Mesenchymal stem cell (in vitro differentiated cells and primary cell): ENCODE results near the gene CHKB.

Source experiments
- DNase-seq: peaks from one replicate; pipeline ENCODE4 v3.0.0-alpha.2; 2013
- H2AFZ ChIP-seq: one replicate; pipeline ENCODE4 v1.6.1; 2013; ENCODE audit warnings: low read depth, mild to moderate bottlenecking, control low read depth, inconsistent platforms, low read length, moderate library complexity
- H2AK5ac ChIP-seq: 2 replicates; pipeline ENCODE4 v1.6.1; 2013; ENCODE audit warnings: low read length, moderate library complexity, mild to moderate bottlenecking, inconsistent platforms; ENCODE audit not compliant: severe bottlenecking
- H2BK120ac ChIP-seq: one replicate; pipeline ENCODE4 v1.6.1; 2013; ENCODE audit warnings: low read depth, mild to moderate bottlenecking, inconsistent platforms, low read length, moderate library complexity
- H2BK12ac ChIP-seq, 2 experiments: one replicate each; pipeline ENCODE4 v1.6.1; 2013; ENCODE audit warnings: inconsistent platforms in 2 of 2, low read length in 2 of 2, mild to moderate bottlenecking in 2 of 2, moderate library complexity in 2 of 2, control low read depth in 1 of 2
- H2BK15ac ChIP-seq: one replicate; pipeline ENCODE4 v1.6.1; 2013; ENCODE audit warnings: mild to moderate bottlenecking, low read depth, inconsistent platforms; ENCODE audit not compliant: poor library complexity, severe bottlenecking
- H2BK5ac ChIP-seq: 2 replicates; pipeline ENCODE4 v1.6.1; 2013; ENCODE audit warnings: low read depth, mild to moderate bottlenecking, low read length, control low read depth, inconsistent platforms; ENCODE audit not compliant: poor library complexity, severe bottlenecking
- H3K14ac ChIP-seq, 2 experiments: one replicate each; pipeline ENCODE4 v1.6.1; 2013; ENCODE audit warnings: inconsistent platforms in 2 of 2, low read length in 2 of 2, control low read depth in 1 of 2, mild to moderate bottlenecking in 1 of 2, moderate library complexity in 1 of 2
- H3K18ac ChIP-seq, 2 experiments: one replicate each; pipeline ENCODE4 v1.6.1; 2013; ENCODE audit warnings: inconsistent platforms in 2 of 2, low read length in 2 of 2, control low read depth in 1 of 2, low read depth in 1 of 2, mild to moderate bottlenecking in 1 of 2
- H3K23ac ChIP-seq, 2 experiments: one replicate each; pipeline ENCODE4 v1.6.1; 2013; ENCODE audit warnings: inconsistent platforms in 2 of 2, low read length in 2 of 2, mild to moderate bottlenecking in 2 of 2, moderate library complexity in 2 of 2, control low read depth in 1 of 2
- H3K27ac ChIP-seq: 2 replicates; pipeline ENCODE4 v1.5.1; 2013; ENCODE audit warnings: mild to moderate bottlenecking, moderate library complexity, low read length, control low read depth, inconsistent platforms; ENCODE audit not compliant: poor library complexity, severe bottlenecking
- H3K27me3 ChIP-seq, 2 experiments: 2 replicates each; pipeline versions ENCODE4 v1.6.1 to v1.7.0; 2013; ENCODE audit warnings: low read length in 2 of 2, mild to moderate bottlenecking in 2 of 2, moderate library complexity in 2 of 2, control low read depth in 1 of 2, inconsistent platforms in 1 of 2; ENCODE audit not compliant: control insufficient read depth in 1 of 2, insufficient read depth in 1 of 2
- H3K36me3 ChIP-seq, 2 experiments: 2 replicates each; pipeline versions ENCODE4 v1.6.1 to v1.7.0; 2013; ENCODE audit warnings: low read length in 2 of 2, control low read depth in 1 of 2, inconsistent platforms in 1 of 2, low read depth in 1 of 2, mild to moderate bottlenecking in 1 of 2; ENCODE audit not compliant: insufficient read depth in 2 of 2, control insufficient read depth in 1 of 2
- H3K4ac ChIP-seq, 2 experiments: one replicate each; pipeline ENCODE4 v1.6.1; 2013; ENCODE audit warnings: inconsistent platforms in 2 of 2, low read length in 2 of 2, mild to moderate bottlenecking in 2 of 2, moderate library complexity in 2 of 2, control low read depth in 1 of 2, low read depth in 1 of 2
- H3K4me1 ChIP-seq: 2 replicates; pipeline ENCODE4 v1.6.1; 2013; ENCODE audit warnings: low read depth, low read length, control low read depth; ENCODE audit not compliant: control insufficient read depth, insufficient read depth
- H3K4me2 ChIP-seq: 2 replicates; pipeline ENCODE4 v1.6.1; 2013; ENCODE audit warnings: low read length, mild to moderate bottlenecking, inconsistent platforms; ENCODE audit not compliant: poor library complexity, severe bottlenecking
- H3K4me3 ChIP-seq, 2 experiments: 2 replicates each; pipeline versions ENCODE4 v1.5.1 to v1.7.0; 2013; ENCODE audit warnings: low read length in 2 of 2, mild to moderate bottlenecking in 2 of 2, control low read depth in 1 of 2, low read depth in 1 of 2; ENCODE audit not compliant: insufficient read depth in 1 of 2
- H3K79me1 ChIP-seq: replicated peaks from 2 replicates; pipeline ENCODE4 v1.6.1; 2013; ENCODE audit warnings: mild to moderate bottlenecking, control low read depth, low read length, inconsistent platforms; ENCODE audit not compliant: poor library complexity, severe bottlenecking
- H3K9ac ChIP-seq: 2 replicates; pipeline ENCODE4 v1.7.0; 2013; ENCODE audit warnings: mild to moderate bottlenecking, low read length, moderate library complexity
- H3K9me3 ChIP-seq: 2 replicates; pipeline ENCODE4 v1.7.0; 2013; ENCODE audit warnings: mild to moderate bottlenecking, low read length; ENCODE audit not compliant: control insufficient read depth
- H4K8ac ChIP-seq: one replicate; pipeline ENCODE4 v1.6.1; 2013; ENCODE audit warnings: inconsistent platforms, mild to moderate bottlenecking, low read length, moderate library complexity
- H4K91ac ChIP-seq: one replicate; pipeline ENCODE4 v1.6.1; 2013; ENCODE audit warnings: mild to moderate bottlenecking, low read length, inconsistent platforms
- WGBS: methylation state at CpG from one replicate; pipeline ENCODE4 v1.1.7; 2013; ENCODE audit warnings: mixed read lengths; 5-methylcytosine and 5-hydroxymethylcytosine counted together

CHKB gene

DNA sequence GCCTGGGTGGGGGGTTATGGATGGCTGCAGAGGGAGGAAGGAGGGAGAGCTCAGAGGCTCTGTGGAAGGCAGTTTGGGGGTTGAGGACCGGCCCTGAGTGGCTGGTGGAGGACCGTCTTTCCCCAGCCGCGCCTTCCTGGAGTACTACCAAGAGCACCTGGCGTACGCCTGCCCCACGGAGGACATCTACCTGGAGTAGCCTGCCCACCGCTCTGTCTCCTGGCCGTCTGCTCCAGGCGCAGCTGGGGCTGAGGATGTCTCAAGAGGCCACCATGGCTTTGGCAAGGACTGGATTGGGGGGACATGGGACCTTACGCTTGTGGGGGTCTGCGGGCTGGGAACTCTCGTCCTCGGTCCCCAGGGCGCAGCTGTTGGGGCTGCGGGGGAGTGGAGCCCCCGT lies 27.9 kb upstream of the CHKB start:
- Histone ChIP-seq H3K18ac (no peak overlapping the region), H2BK5ac (no peak overlapping the region), H2BK15ac (no peak overlapping the region), H3K36me3 (peaks cover 0 to 5% of the 10 kb centered on the region in 2 experiments), H3K23ac (no peak overlapping the region), H2BK12ac (no peak overlapping the region), H3K9me3 (no peaks in the 10 kb centered on the region), H3K14ac (no peak overlapping the region), H3K9ac (no peak overlapping the region), H2BK120ac (no peak overlapping the region), H3K4me1 (no peaks in the 10 kb centered on the region), H4K8ac (no peak overlapping the region), H3K27ac (no peak overlapping the region), H3K4me2 (no peak overlapping the region), H3K79me1 (no peaks in the 10 kb centered on the region), H2AK5ac (no peak overlapping the region), H4K91ac (no peak overlapping the region), H2AFZ (no peak overlapping the region), H3K27me3 (peaks cover 43 to 74% of the 10 kb centered on the region in 2 experiments), H3K4ac (no peak overlapping the region), H3K4me3 (no peak overlapping the region)
- no peak for DNase-seq
- WGBS = 87% methylated on average over 17 of the region's 17 CpGs

DNA sequence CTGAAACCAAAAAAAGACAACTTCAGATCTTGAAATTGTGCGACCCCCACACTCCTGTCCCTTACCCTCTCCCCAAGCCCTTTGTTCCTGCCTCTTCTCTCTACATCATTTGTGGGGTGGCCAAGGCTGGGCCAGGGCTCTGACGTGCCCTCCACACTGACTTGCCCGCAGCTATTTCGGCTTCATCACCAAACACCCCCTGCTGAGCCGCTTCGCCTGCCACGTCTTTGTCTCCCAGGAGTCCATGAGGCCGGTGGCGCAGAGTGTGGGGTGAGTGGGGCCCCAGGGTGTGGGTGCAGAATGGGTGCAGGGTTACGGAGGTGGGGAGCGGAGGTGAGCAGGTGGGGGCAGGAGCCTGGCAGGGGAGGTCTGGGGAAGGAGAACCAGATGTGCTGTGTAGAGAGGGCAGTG lies 27.4 kb upstream of the CHKB start:
- H3K79me1 ChIP-seq = no peaks in the 10 kb centered on the region
- 86% methylated on average over 11 of the region's 11 CpGs for WGBS
- no peak for DNase-seq
- no peak overlapping the region for H3K27ac ChIP-seq
- no peak overlapping the region for H2AK5ac ChIP-seq
- no peak overlapping the region for H3K4me2 ChIP-seq
- H2BK12ac ChIP-seq = no peak overlapping the region
- H3K9me3 ChIP-seq = no peaks in the 10 kb centered on the region
- H3K9ac ChIP-seq = no peak overlapping the region
- no peak overlapping the region for H3K4ac ChIP-seq
- no peak overlapping the region for H2BK5ac ChIP-seq
- no peak overlapping the region for H4K8ac ChIP-seq
- H3K14ac ChIP-seq = peak overlapping the region in 1 of 2 experiments; percentile 5
- no peaks in the 10 kb centered on the region for H3K4me1 ChIP-seq
- peaks cover 48 to 79% of the 10 kb centered on the region in 2 experiments for H3K27me3 ChIP-seq
- peaks cover 0 to 5% of the 10 kb centered on the region in 2 experiments for H3K36me3 ChIP-seq
- H4K91ac ChIP-seq = no peak overlapping the region
- no peak overlapping the region for H2AFZ ChIP-seq
- H3K23ac ChIP-seq = no peak overlapping the region
- no peak overlapping the region for H2BK120ac ChIP-seq
- H2BK15ac ChIP-seq = no peak overlapping the region
- no peak overlapping the region for H3K4me3 ChIP-seq
- no peak overlapping the region for H3K18ac ChIP-seq

DNA sequence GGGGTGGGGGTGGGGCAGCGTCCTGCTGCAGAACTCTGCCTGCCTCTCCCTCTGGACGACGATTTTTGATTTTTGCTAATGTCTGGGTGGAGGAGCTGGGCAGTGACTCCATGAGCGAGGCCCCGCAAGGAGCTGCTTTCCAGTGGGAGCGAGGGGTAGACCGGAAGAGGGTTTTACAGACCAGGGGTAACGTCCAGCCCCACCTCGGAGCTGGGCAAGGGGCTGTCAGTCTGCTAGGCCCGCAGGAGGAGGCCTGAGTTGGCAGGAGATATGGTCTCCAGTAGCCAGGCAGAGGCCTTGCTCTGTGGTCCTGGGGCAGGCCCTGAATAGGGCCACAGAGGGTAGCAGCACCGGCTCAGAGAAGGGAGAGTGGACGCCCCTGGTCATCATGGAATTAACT lies 26.9 kb upstream of the CHKB start:
- Histone ChIP-seq H3K9ac (no peak overlapping the region), H4K91ac (no peak overlapping the region), H3K18ac (no peak overlapping the region), H3K79me1 (no peaks in the 10 kb centered on the region), H2AK5ac (no peak overlapping the region), H3K14ac (no peak overlapping the region), H2BK12ac (no peak overlapping the region), H2AFZ (no peak overlapping the region), H4K8ac (no peak overlapping the region), H3K27me3 (peaks cover 48 to 84% of the 10 kb centered on the region in 2 experiments), H3K4ac (no peak overlapping the region), H3K4me1 (no peaks in the 10 kb centered on the region), H3K27ac (no peak overlapping the region), H3K4me2 (no peak overlapping the region), H2BK15ac (no peak overlapping the region), H3K9me3 (no peaks in the 10 kb centered on the region), H3K36me3 (peaks cover 0 to 6% of the 10 kb centered on the region in 2 experiments), H3K23ac (no peak overlapping the region), H3K4me3 (no peak overlapping the region), H2BK5ac (no peak overlapping the region), H2BK120ac (no peak overlapping the region)
- WGBS = 84% methylated on average over 12 of the region's 12 CpGs
- DNase-seq = no peak

DNA sequence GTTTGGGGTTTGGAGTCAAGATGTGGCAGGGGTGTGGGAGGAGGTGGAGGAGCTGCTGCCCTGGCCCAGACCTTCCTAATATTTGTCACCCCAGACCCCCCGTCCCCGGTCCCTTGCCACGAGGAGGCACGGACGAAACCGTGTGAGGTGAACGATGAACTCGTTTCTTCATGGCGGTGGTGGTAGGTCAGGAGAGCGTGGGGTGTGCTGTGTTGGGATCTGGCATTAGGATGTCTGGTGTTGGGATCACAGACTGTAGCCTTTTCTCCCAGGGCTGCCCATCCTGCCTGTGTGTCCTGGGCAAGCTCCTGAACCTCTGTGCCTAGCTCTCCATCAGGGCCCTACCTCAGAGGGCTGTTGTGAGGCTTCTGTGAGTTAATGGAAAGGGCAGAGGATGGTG lies 26.3 kb upstream of the CHKB start:
- Histone ChIP-seq H4K8ac (no peak overlapping the region), H2BK120ac (no peak overlapping the region), H2BK15ac (no peak overlapping the region), H3K79me1 (no peaks in the 10 kb centered on the region), H3K4me2 (no peak overlapping the region), H3K23ac (no peak overlapping the region), H4K91ac (no peak overlapping the region), H3K9ac (no peak overlapping the region), H3K4ac (no peak overlapping the region), H2AFZ (no peak overlapping the region), H2BK12ac (no peak overlapping the region), H2AK5ac (no peak overlapping the region), H3K36me3 (peaks cover 0 to 11% of the 10 kb centered on the region in 2 experiments), H3K27me3 (peaks cover 48 to 87% of the 10 kb centered on the region in 2 experiments), H3K18ac (no peak overlapping the region), H3K27ac (no peak overlapping the region), H3K9me3 (no peaks in the 10 kb centered on the region), H2BK5ac (no peak overlapping the region), H3K4me3 (no peak overlapping the region), H3K4me1 (no peaks in the 10 kb centered on the region), H3K14ac (peak overlapping the region in 1 of 2 experiments; percentile 64)
- no peak for DNase-seq
- WGBS = 89% methylated on average over 9 of the region's 10 CpGs
